Activated naive CD4-positive, alpha-beta T cell treated with anti-CD3 and anti-CD28 coated beads for 36 hours (primary cell): ENCODE results near the gene DENND5A. TPM values are rescaled to one million over a fixed set of nuclear protein-coding genes. Genes with fewer than 3 reads are reported as not detected.
"Not testable (repeated sequence)": the region's sequence is repeated elsewhere in the genome, so short reads cannot be mapped to it uniquely, and the experiment has no call there.

Experiments
- CTCF ChIA-PET: fragments of 350-600 bp; sonication (Branson Sonifier 250); formaldehyde crosslinking; loops from one replicate; lab custom pipeline; 2021; ENCODE audit warnings: antibody characterized with exemption; lab: Charles Lee
- DNase-seq: peaks from one replicate; pipeline ENCODE4 v3.0.0-alpha.2; 2020
- H3K27ac Mint-ChIP-seq: one replicate; pipeline ENCODE4 v1.8.0; 2021; ENCODE audit warnings: mild to moderate bottlenecking, mixed read lengths
- H3K27me3 Mint-ChIP-seq: one replicate; pipeline ENCODE4 v1.8.0; 2021; ENCODE audit warnings: low read depth, mixed read lengths
- H3K36me3 Mint-ChIP-seq: one replicate; pipeline ENCODE4 v1.8.0; 2021; ENCODE audit warnings: low read depth, mixed read lengths
- H3K4me1 Mint-ChIP-seq: one replicate; pipeline ENCODE4 v1.8.0; 2021; ENCODE audit warnings: low read depth, mixed read lengths
- H3K4me3 Mint-ChIP-seq: one replicate; pipeline ENCODE4 v1.8.0; 2021; ENCODE audit warnings: mild to moderate bottlenecking, moderate library complexity, mixed read lengths
- H3K9me3 Mint-ChIP-seq: one replicate; pipeline ENCODE4 v1.8.0; 2021; ENCODE audit warnings: mixed read lengths
- intact Hi-C: fragments of 100-400 bp; cut with micrococcal nuclease; formaldehyde crosslinking; loops from one replicate; pipeline ENCODE4 v1.15.1; 2023
- total RNA-seq, 2 experiments: library from RNA; stranded (reverse); gene quantifications; one replicate each; pipeline ENCODE4 v1.2.3, GENCODE V29; 2021

DENND5A gene
- total RNA-seq, 2 experiments from 2014 or later = 62.3 to 63.5 TPM

GRCh38 chr11:9260838-9261146 lies 4.4 kb downstream of the DENND5A start:
- H3K4me1 Mint-ChIP-seq = peaks cover 40% of the 10 kb centered on the region
- H3K9me3 Mint-ChIP-seq, H3K27me3 Mint-ChIP-seq, H3K27ac Mint-ChIP-seq, H3K4me3 Mint-ChIP-seq, H3K36me3 Mint-ChIP-seq: not testable (repeated sequence)
- intact Hi-C loops = loop anchor here (5.0 kb wide), 1 partner anchor 348 kb away; the partner anchor contains the start of gene AKIP1
- DNase-seq = peak; percentile 30
- CTCF ChIA-PET = interaction anchor here (0.5 to 0.6 kb wide), 2 partner anchors 49 to 301 kb away, joined by 3 read pairs; no protein-coding TSS in a partner anchor

GRCh38 chr11:9259981-9260837 lies 4.9 kb downstream of the DENND5A start:
- Mint-ChIP-seq H3K27me3 (no peaks in the 10 kb centered on the region), H3K9me3 (peaks cover 5% of the 10 kb centered on the region), H3K36me3 (peaks cover 9% of the 10 kb centered on the region), H3K4me1 (peaks cover 39% of the 10 kb centered on the region), H3K27ac (no peak overlapping the region), H3K4me3 (no peak overlapping the region)
- CTCF ChIA-PET = interaction anchor here (0.5 to 0.9 kb wide), 4 partner anchors 48 to 301 kb away, joined by 3 to 4 read pairs (median 3); no protein-coding TSS in a partner anchor
- no peak for DNase-seq
- intact Hi-C loops = loop anchor here (5.0 kb wide), 1 partner anchor 348 kb away; the partner anchor contains the start of gene AKIP1

GRCh38 chr11:9258279-9258678 lies 6.9 kb downstream of the DENND5A start:
- H3K9me3 Mint-ChIP-seq, intact Hi-C loops, H3K4me3 Mint-ChIP-seq, H3K27ac Mint-ChIP-seq, DNase-seq, CTCF ChIA-PET, H3K27me3 Mint-ChIP-seq: not testable (repeated sequence)
- Mint-ChIP-seq H3K36me3 (peaks cover 11% of the 10 kb centered on the region), H3K4me1 (peaks cover 37% of the 10 kb centered on the region)

GRCh38 chr11:9254416-9254815 lies 10.7 kb downstream of the DENND5A start:
- Mint-ChIP-seq H3K4me1 (peaks cover 45% of the 10 kb centered on the region), H3K27me3 (no peaks in the 10 kb centered on the region), H3K9me3 (peaks cover 5% of the 10 kb centered on the region), H3K4me3 (no peak overlapping the region), H3K36me3 (peaks cover 11% of the 10 kb centered on the region), H3K27ac (no peak overlapping the region)
- DNase-seq = no peak
- intact Hi-C loops = no loop called here
- CTCF ChIA-PET = interaction anchor here (0.6 kb wide), 1 partner anchor 253 kb away, joined by 3 read pairs; no protein-coding TSS in a partner anchor

GRCh38 chr11:9253086-9253485 lies 12.1 kb downstream of the DENND5A start:
- H3K27ac Mint-ChIP-seq = no peak overlapping the region
- DNase-seq = no peak
- H3K4me1 Mint-ChIP-seq = peaks cover 50% of the 10 kb centered on the region
- no peaks in the 10 kb centered on the region for H3K9me3 Mint-ChIP-seq
- H3K27me3 Mint-ChIP-seq = no peaks in the 10 kb centered on the region
- CTCF ChIA-PET = interaction anchor here (0.8 kb wide), 1 partner anchor 613 kb away, joined by 3 read pairs; no protein-coding TSS in a partner anchor
- H3K36me3 Mint-ChIP-seq = peaks cover 5% of the 10 kb centered on the region
- H3K4me3 Mint-ChIP-seq = no peak overlapping the region
- intact Hi-C loops = no loop called here

GRCh38 chr11:9251311-9251710 lies 13.8 kb downstream of the DENND5A start:
- Mint-ChIP-seq H3K9me3 (no peaks in the 10 kb centered on the region), H3K36me3 (peaks cover 5% of the 10 kb centered on the region), H3K4me1 (peaks cover 64% of the 10 kb centered on the region), H3K27ac (no peak overlapping the region), H3K27me3 (no peaks in the 10 kb centered on the region), H3K4me3 (no peak overlapping the region)
- peak; percentile 35 for DNase-seq
- intact Hi-C loops = loop anchor here (2.0 kb wide), 2 partner anchors 21 to 63 kb away; partner anchors contain the start of gene TMEM41B
- CTCF ChIA-PET = interaction anchor here (0.6 to 1.6 kb wide), 6 partner anchors 12 to 247 kb away, joined by 3 read pairs; no protein-coding TSS in a partner anchor

- CTCF ChIA-PET = interaction anchor here (0.6 to 1.6 kb wide), 5 partner anchors 9 to 84 kb away, joined by 3 read pairs; no protein-coding TSS in a partner anchor
- DNase-seq = peak; percentile 52
- Mint-ChIP-seq H3K4me1 (peaks cover 70% of the 10 kb centered on the region), H3K27me3 (no peaks in the 10 kb centered on the region), H3K9me3 (no peaks in the 10 kb centered on the region), H3K4me3 (no peak overlapping the region), H3K27ac (peak overlapping the region; percentile 56), H3K36me3 (peaks cover 2% of the 10 kb centered on the region)
- intact Hi-C loops = loop anchor here (1.0 to 2.0 kb wide), 5 partner anchors 14 to 210 kb away; partner anchors contain the start of gene TMEM41B
Observed at GRCh38 chr11:9250139-9250582, 15.0 kb downstream of the DENND5A start.

- H3K4me1 Mint-ChIP-seq = peaks cover 68% of the 10 kb centered on the region
- no peaks in the 10 kb centered on the region for H3K27me3 Mint-ChIP-seq
- H3K9me3 Mint-ChIP-seq = no peaks in the 10 kb centered on the region
- no peaks in the 10 kb centered on the region for H3K36me3 Mint-ChIP-seq
- DNase-seq = no peak
- no peak overlapping the region for H3K4me3 Mint-ChIP-seq
- CTCF ChIA-PET = interaction anchor here (0.7 kb wide), 1 partner anchor 47 kb away, joined by 3 read pairs; no protein-coding TSS in a partner anchor
- H3K27ac Mint-ChIP-seq = no peak overlapping the region
- intact Hi-C loops = no loop called here
Observed at GRCh38 chr11:9249252-9249651, 15.9 kb downstream of the DENND5A start.

GRCh38 chr11:9247863-9248262 lies 17.3 kb downstream of the DENND5A start:
- intact Hi-C loops = no loop called here
- DNase-seq = no peak
- Mint-ChIP-seq H3K4me3 (no peak overlapping the region), H3K36me3 (no peaks in the 10 kb centered on the region), H3K9me3 (no peaks in the 10 kb centered on the region), H3K4me1 (peaks cover 66% of the 10 kb centered on the region), H3K27ac (no peak overlapping the region), H3K27me3 (no peaks in the 10 kb centered on the region)
- CTCF ChIA-PET = no interaction called here

- intact Hi-C loops, DNase-seq, CTCF ChIA-PET, H3K4me3 Mint-ChIP-seq, H3K36me3 Mint-ChIP-seq, H3K27ac Mint-ChIP-seq, H3K9me3 Mint-ChIP-seq, H3K27me3 Mint-ChIP-seq: not testable (repeated sequence)
- H3K4me1 Mint-ChIP-seq = peaks cover 48% of the 10 kb centered on the region
Observed at GRCh38 chr11:9236242-9236641, 28.9 kb downstream of the DENND5A start.

GRCh38 chr11:9232482-9232881 lies 32.7 kb downstream of the DENND5A start:
- intact Hi-C loops = loop anchor here (1.0 kb wide), 1 partner anchor 32 kb away; no protein-coding TSS in a partner anchor
- no peak overlapping the region for H3K27ac Mint-ChIP-seq
- H3K4me1 Mint-ChIP-seq = peaks cover 59% of the 10 kb centered on the region
- no peak overlapping the region for H3K4me3 Mint-ChIP-seq
- no peak for DNase-seq
- peaks cover 3% of the 10 kb centered on the region for H3K36me3 Mint-ChIP-seq
- no peaks in the 10 kb centered on the region for H3K27me3 Mint-ChIP-seq
- peaks cover 8% of the 10 kb centered on the region for H3K9me3 Mint-ChIP-seq
- CTCF ChIA-PET = no interaction called here

- peaks cover 58% of the 10 kb centered on the region for H3K4me1 Mint-ChIP-seq
- no peaks in the 10 kb centered on the region for H3K27me3 Mint-ChIP-seq
- peaks cover 3% of the 10 kb centered on the region for H3K36me3 Mint-ChIP-seq
- peak overlapping the region; percentile 56 for H3K27ac Mint-ChIP-seq
- CTCF ChIA-PET = interaction anchor here (0.5 kb wide), 1 partner anchor 229 kb away, joined by 3 read pairs; the partner anchor contains the start of gene ZNF143
- peaks cover 8% of the 10 kb centered on the region for H3K9me3 Mint-ChIP-seq
- intact Hi-C loops = loop anchor here (1.0 to 2.0 kb wide), 2 partner anchors 19 to 32 kb away; no protein-coding TSS in a partner anchor
- DNase-seq = peak; percentile 27
- H3K4me3 Mint-ChIP-seq = peak overlapping the region; percentile 68
Observed at GRCh38 chr11:9231848-9232177, 33.3 kb downstream of the DENND5A start.
